ENCODE measurements around the gene MRFAP1L1. TPM values are rescaled to one million over a fixed set of nuclear protein-coding genes. Genes with fewer than 3 reads are reported as not detected.
"Not testable (repeated sequence)": the region's sequence is repeated elsewhere in the genome, so short reads cannot be mapped to it uniquely, and the experiment has no call there.

The MRFAP1L1 gene
- total and polyA plus RNA-seq, 9 of the 15 experiments (the other 6 are each of a cell fraction or from before 2014, with no cell fraction given) = 37.6 to 111 (median 83.8) TPM

DNA sequence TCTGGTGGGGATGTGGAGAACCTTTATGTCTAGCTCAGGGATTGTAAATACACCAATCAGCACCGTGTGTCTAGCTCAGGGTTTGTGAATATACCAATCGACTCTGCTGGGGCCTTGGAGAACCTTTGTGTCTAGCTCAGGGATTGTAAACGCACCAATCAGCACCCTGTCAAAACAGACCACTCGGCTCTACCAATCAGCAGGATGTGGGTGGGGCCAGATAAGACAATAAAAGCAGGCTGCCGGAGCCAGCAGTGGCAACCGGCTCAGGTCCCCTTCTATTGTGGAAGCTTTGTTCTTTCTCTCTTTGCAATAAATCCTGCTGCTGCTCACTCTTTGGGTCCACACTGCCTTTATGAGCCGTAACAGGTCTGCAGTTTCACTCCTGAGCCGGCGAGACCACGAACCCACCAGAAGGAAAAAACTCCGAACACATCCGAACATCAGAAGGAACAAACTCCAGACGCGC lies 36.4 kb downstream of the MRFAP1L1 start (continued):
- TF ChIP-seq, protein P1, sequence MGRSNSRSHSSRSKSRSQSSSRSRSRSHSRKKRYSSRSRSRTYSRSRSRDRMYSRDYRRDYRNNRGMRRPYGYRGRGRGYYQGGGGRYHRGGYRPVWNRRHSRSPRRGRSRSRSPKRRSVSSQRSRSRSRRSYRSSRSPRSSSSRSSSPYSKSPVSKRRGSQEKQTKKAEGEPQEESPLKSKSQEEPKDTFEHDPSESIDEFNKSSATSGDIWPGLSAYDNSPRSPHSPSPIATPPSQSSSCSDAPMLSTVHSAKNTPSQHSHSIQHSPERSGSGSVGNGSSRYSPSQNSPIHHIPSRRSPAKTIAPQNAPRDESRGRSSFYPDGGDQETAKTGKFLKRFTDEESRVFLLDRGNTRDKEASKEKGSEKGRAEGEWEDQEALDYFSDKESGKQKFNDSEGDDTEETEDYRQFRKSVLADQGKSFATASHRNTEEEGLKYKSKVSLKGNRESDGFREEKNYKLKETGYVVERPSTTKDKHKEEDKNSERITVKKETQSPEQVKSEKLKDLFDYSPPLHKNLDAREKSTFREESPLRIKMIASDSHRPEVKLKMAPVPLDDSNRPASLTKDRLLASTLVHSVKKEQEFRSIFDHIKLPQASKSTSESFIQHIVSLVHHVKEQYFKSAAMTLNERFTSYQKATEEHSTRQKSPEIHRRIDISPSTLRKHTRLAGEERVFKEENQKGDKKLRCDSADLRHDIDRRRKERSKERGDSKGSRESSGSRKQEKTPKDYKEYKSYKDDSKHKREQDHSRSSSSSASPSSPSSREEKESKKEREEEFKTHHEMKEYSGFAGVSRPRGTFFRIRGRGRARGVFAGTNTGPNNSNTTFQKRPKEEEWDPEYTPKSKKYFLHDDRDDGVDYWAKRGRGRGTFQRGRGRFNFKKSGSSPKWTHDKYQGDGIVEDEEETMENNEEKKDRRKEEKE (IDR thresholded peaks at IDR 0.05; ENCODE audit: borderline replicate concordance in 1 of 2, control insufficient read depth in 1 of 2, low read depth in 2 of 2, low read length in 1 of 2) = 0 out of 4 replicates have a peak, but pooled peaks of 1 of the 2 experiments have one; percentile 49

DNA sequence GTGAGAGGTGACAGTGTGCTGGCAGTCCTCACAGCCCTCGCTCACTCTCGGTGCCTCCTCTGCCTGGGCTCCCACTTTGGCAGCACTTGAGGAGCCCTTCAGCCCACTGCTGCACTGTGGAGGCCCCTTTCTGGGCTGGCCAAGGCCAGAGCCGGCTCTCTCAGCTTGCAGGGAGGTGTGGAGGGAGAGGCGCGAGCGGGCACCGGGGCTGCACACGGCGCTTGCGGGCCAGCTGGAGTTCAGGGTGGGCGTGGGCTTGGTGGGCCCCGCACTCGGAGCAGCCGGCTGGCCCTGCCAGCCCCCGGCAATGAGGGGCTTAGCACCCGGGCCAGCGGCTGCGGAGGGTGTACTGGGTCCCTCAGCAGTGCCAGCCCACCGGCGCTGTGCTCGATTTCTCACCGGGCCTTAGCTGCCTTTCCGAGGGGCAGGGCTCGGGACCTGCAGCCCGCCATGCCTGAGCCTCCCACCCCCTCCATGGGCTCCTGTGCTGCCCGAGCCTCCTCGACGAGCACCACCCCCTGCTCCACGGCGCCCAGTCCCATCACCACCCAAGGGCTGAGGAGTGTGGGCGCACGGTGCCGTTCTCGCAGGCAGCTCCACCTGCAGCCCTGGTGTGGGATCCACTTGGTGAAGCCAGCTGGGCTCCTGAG lies 37.0 kb downstream of the MRFAP1L1 start:
- Histone ChIP-seq H4K20me1 (replicated peaks; ENCODE audit: control insufficient read depth, insufficient read depth, low read length) (peaks cover 28% of the 10 kb centered on the region; the same call in 1 of the 2 replicates), H3K36me3 (ENCODE audit: control insufficient read depth, insufficient read depth, low read length) (peaks cover 29% of the 10 kb centered on the region), H2AFZ (ENCODE audit: low read depth, low read length) (0 out of 2 replicates have a peak overlapping the region, but pooled peaks have one; percentile 56), H3K27ac (ENCODE audit: extremely low read depth, low read depth, low read length) (peak overlapping the region; percentile 56), H3K4me1 (replicated peaks in 1 of 2; ENCODE audit: control insufficient read depth in 2 of 2, insufficient read depth in 2 of 2, low read length in 2 of 2) (peaks cover 26 to 33% of the 10 kb centered on the region in 2 experiments), H3K79me2 (ENCODE audit: control insufficient read depth, insufficient read depth, low read length) (peaks cover 38% of the 10 kb centered on the region)
- CTCF ChIA-PET (ENCODE audit: low intra/inter-chr PET ratio); ATAC-seq; BruUV-seq (replicated peaks); H3K4me3 ChIP-seq; FAIRE-seq; in situ Hi-C loops (cut with MboI); DNase-seq (ENCODE audit: extremely low read depth in 1 of 4, low spot score in 3 of 4); H3K4me2 ChIP-seq (ENCODE audit: insufficient read depth, low read length); H3K27me3 ChIP-seq (ENCODE audit: control insufficient read depth in 2 of 2, insufficient read depth in 2 of 2, low read length in 2 of 2); intact Hi-C loops (cut with micrococcal nuclease); H3K9me3 ChIP-seq (replicated peaks; ENCODE audit: control insufficient read depth, insufficient read depth, low read depth, low read length); H3K9me1 ChIP-seq (ENCODE audit: control insufficient read depth, insufficient read depth, low read length); H3K9ac ChIP-seq (ENCODE audit: insufficient read depth in 1 of 2, low read depth in 2 of 2, low read length in 2 of 2): not testable (repeated sequence)
- TF ChIP-seq TRIM24 (IDR thresholded peaks at IDR 0.05) = 0 out of 4 replicates have a peak, but pooled peaks of 1 of the 2 experiments have one; percentile 42
- 0 out of 2 replicates have a peak, but pooled peaks have one; percentile 46 for TF ChIP-seq CBX1 (IDR thresholded peaks at IDR 0.05; ENCODE audit: low read depth)
- 95% methylated on average over 8 of the region's 34 CpGs for WGBS (ENCODE audit: insufficient coverage, low coverage, missing lambda C conversion rate)
- POLR2A ChIA-PET = interaction anchor here (0.7 to 5.4 kb wide), 17 partner anchors 8 to 240 kb away, joined by 3 to 40 read pairs (median 8); partner anchors contain the start of genes MAN2B2, MRFAP1 and S100P
